GM18517 (cell line): Measurements from ENCODE around the gene TEF.
A peak's percentile ranks its signal among the peaks of the same experiment; 100 is the strongest.
"Not testable (repeated sequence)": the region's sequence is repeated elsewhere in the genome, so short reads cannot be mapped to it uniquely, and the experiment has no call there.

Experiments
- ATAC-seq: cut with Tn5 transposase; IDR thresholded peaks from one replicate; pipeline ENCODE4 v1.9.1; 2021; ENCODE audit warnings: mild to moderate bottlenecking, moderate library complexity; ENCODE audit not compliant: unreplicated experiment

TEF gene

GRCh38 chr22:41417622-41418390 is 36.1 kb downstream of the TEF start:
- ATAC-seq: no peak

DNA sequence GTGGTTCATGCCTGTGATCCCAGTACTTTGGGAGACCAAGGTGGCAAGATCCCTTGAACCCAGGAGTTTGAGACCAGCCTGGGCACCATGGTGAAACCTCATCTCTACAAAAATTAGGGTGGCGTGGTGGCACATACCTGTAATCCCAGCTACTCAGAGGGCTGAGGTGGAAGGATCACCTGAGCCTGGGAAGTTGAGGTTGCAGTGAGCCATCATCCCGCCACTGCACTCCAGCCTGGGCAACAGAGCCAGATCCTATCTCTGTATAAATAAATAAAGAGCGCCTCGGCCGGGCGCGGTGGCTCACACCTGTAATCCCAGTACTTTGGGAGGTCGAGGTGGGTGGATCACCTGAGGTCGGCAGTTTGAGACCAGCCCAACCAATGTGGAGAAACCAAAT is 37.0 kb downstream of the TEF start:
- no peak for ATAC-seq

GRCh38 chr22:41425660-41426365 is 44.1 kb downstream of the TEF start:
- ATAC-seq: no peak

- ATAC-seq: no peak
These were observed 47.6 kb downstream of the TEF start for GRCh38 chr22:41429232-41429950.

- ATAC-seq: no peak
These were observed 48.2 kb downstream of the TEF start for GRCh38 chr22:41429951-41430332.

- no peak for ATAC-seq
These were observed 49.9 kb downstream of the TEF start for GRCh38 chr22:41431656-41432055.

DNA sequence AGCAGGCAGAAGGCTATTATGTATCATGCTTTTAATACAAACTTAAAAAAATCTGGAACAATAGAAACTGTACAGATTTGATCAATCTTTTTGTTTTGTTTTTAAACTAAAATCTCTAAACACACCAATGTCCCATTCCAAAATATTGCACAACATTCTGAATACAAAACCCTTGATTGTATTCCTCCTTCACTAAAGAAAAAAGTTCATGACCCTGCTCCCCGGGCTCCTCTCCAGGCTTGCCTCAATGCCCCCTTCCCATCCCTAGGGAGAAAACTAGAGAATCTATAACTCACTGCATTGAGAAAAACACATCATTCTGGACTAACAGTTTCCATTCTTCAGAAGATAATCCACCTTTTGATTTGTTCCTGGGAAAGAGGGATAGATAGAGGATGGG is 51.7 kb downstream of the TEF start:
- not testable (repeated sequence) for ATAC-seq

DNA sequence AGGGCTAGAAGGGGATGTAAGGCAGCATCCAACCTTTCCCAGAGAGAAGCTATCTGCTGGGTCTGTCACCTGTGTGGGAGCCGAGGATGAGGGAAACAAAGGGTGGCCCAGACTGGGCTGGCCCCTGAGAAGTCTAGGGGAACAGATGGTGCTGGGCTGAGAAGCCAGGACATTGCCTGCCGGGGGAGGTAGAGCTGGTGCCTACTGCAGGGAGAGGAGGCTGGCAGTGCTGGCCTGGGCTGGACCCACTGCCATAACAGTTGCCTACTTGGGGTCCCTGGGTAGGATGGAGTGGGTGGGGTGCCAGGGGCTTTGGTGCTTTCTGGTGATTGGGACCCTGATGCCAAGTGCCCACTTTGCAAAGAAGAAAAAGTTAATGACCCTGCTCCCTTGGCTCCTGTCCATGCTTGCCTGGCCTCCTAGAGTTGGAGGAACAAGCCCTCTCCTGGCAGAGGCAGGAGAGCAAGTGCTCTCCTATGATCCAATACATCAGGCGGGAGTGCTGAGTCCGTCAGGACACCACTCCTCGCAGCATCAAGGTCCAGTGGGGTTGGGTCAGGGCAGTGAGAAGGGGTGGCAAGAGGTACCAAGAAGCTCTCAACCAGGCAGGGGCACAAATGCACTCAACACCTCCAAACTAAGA is 52.7 kb downstream of the TEF start:
- not testable (repeated sequence) for ATAC-seq

DNA sequence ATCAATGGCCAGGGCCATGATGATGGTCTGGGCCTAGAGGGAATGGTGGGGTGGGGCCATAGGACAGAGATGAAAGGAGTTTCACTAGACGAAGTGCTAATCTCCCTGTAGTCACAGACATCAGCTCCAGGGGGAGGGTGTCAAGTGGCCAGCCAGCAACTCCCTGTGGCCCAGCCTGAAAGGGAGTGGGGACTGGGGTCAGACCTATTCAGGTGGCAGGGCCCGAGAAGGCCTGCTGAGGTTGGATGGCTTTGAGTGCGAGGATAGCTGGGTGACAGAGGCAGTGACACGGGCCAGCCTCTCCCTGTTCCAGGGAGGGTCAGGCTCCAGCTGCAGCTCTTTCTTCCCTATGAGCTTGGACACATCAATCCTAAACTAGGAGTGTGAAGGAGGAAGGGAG is 53.8 kb downstream of the TEF start:
- ATAC-seq: no peak

DNA sequence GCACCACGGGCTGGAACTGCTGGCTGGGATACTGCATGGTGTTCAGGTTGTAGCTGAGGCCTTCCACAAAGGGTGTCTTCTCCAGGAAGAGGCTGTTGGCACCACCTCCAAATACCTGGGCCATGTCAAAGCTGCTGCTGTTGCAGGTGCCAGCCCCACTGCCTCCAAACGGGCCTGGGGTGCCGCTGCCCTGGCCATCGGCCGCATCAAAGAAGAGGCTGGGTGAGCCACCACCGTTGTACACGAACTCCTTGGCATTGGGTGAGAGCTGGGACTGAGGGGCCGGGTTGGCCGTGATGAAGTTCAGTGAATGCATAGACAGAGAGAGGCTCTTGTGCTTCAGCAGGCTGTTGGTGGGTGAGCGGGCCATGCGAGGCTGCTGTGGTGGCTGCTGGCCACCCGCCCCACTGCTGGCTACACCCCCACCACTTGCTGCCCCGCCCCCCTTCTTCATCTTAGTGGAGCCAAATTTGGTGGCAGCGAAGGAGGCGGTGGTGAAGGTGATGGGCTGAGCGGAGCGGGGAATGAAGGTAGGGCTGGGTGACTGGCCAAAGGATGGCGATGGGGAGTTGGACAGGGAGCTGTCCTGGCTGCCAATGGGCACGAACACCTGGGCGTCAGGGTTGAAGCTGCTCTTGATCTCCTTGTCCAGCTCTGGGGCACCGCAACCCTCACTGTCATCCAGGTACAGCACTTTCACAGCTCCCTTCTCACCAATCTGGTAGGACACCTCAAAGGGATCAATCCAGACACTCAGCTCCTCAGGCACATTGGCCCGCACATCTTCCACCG is 54.8 kb downstream of the TEF start:
- ATAC-seq: no peak

- no peak for ATAC-seq
These were observed 55.5 kb downstream of the TEF start for GRCh38 chr22:41437198-41437597.

GRCh38 chr22:41440511-41440910 is 58.8 kb downstream of the TEF start:
- ATAC-seq: not testable (repeated sequence)

- ATAC-seq: no peak
These were observed 60.6 kb downstream of the TEF start for GRCh38 chr22:41442240-41442792.

DNA sequence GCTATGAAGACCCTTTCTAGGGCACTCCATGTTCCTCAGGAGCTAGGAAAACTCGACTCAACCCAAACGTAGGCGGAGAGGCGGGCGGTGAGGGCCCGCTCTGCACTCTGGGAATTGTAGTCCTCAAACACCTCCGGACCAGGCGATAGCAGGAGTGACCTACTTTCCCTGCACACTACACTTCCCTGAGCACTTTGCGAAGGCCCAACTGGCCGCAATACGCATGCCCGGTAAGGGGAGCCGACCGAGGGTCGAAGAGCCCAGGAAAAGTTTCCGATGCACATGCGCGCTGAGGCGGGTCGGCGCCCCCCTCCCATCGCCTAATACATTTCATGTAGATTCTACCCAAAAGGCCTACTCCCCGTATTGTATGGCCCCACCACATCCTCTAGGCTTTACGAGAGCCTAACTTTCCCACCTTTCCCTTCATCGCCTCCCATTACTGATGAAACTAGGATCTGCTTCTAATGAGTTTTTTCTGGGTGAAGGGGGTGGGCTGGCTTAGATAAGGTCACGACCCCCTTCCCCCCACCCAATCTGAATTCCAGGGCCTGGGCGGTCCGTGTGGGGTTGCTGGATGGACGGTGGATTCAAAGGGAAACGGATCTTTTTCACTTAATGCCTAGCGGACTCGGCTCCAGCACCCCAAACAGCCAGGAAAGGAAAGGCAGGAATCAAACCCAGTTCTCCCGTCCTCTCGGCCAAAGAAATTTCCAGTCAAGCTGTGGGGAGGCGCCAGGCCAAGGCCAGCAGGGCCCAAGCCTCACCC is 62.8 kb downstream of the TEF start:
- peak; percentile 46 for ATAC-seq

- ATAC-seq: no peak
These were observed 63.7 kb downstream of the TEF start for GRCh38 chr22:41445129-41446056.

DNA sequence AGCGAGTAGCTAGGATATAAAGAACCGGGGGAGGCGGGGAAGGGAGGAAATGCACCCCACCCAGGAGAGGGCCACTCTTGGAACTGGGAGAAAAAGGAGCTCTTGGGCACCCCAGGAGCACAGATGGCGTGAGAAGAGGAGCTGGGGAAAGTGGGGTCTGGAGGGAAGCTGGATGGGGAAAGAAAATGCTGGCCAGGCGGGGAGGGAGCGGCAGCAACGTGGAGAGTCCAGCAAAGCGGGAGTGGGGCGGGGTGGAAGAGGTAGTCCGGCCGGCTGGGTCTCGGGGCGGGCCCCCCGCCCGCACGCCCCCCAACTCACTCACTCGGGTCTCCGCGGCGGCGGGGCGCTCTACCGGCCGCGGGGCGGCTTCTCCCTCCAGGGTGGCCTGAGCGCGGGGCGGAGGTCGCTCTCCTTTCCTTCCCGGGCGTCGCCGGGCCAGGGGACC is 64.3 kb downstream of the TEF start:
- ATAC-seq: no peak

DNA sequence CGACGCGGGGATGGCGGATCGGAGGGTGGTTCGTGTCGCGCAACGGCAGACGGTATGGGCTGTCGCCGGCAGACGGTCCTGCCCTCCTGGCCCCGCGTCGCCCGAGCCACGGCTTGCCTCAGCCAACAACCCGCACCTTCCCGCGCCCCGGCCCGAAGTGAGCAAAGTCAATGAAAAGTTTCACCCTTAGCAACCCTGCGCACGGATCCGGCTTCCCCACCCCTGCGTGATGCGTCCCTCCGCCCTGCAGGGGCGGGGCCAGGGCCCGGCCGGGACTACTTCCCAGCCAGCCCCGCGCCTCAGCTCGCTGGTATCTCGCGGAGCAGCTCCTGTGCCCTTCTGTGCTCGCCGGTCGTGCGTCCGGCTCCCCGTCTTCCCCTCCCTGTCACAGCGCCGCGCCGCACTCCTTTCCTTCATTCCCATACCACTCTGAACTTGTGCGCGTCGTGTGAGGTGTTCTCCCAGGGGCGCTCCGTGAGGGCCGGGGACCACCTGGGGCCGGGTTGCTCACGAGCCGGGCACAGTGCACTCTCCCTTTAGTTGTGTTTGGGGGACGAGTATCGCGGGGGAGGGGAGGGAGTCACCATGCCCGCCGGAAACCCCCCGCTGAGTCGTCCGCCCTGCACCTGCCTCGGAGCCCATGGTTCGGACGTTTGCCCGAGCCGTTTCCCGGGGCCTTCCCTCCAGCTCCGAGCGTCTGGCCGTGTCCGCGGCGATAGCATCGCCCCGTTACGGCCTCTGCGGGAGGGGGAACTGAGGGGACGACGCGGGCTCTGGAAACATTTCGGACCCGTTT is 65.1 kb downstream of the TEF start, which contains the start of gene TOB2:
TSS of gene TOB2 (minus strand) at position 163 of the 796 bp plus-strand sequence. CDS start 9,456 bp downstream, outside the sequence.
- ATAC-seq: peak; percentile 42
